ENCODE results near the gene SKI. TPM values are rescaled to one million over a fixed set of nuclear protein-coding genes. Genes with fewer than 3 reads are reported as not detected.

The SKI gene
- total RNA-seq, 2 experiments from 2014 or later = 4.7 to 11.7 TPM

GRCh38 chr1:2283991-2284895, 56.1 kb downstream of the SKI start:
- ChIA-PET CTCF (ENCODE audit: unreplicated experiment) (no interaction called here), POLR2A (no interaction called here)
- intact Hi-C loops (cut with micrococcal nuclease; ENCODE audit: unreplicated experiment) = no loop called here
- no peaks in the 10 kb centered on the region for H3K36me3 ChIP-seq (ENCODE audit: insufficient read depth, low read length)
- no TSS peak for BruUV-seq (replicated peaks)
- no peaks in the 10 kb centered on the region for H3K9me2 ChIP-seq (ENCODE audit: insufficient read depth, low read length)
- no peaks in the 10 kb centered on the region for H3K4me1 ChIP-seq (ENCODE audit: insufficient read depth, low read length, poor library complexity, severe bottlenecking)
- DNase-seq (ENCODE audit: low spot score) = no peak
- H2AFZ ChIP-seq (ENCODE audit: low read length) = no peak overlapping the region
- no peaks in the 10 kb centered on the region; the same call in 1 of the 2 replicates for H4K20me1 ChIP-seq (ENCODE audit: insufficient read depth, low read length)
- H3K9me3 ChIP-seq (ENCODE audit: low read length) = no peaks in the 10 kb centered on the region
- H3K79me2 ChIP-seq (ENCODE audit: insufficient read depth, low read depth, low read length) = no peaks in the 10 kb centered on the region
- TF ChIP-seq CTCF (conservative IDR thresholded peaks at IDR 0.05; ENCODE audit: low read length) = no peak
- TF ChIP-seq EZH2phosphoT487 (IDR thresholded peaks at IDR 0.05; ENCODE audit: borderline replicate concordance, low read depth, low read length) = no peak
- no peak overlapping the region for H3K27ac ChIP-seq (ENCODE audit: low read depth, low read length, poor library complexity, severe bottlenecking)
- H3K4me2 ChIP-seq (ENCODE audit: low read length) = no peak overlapping the region
- H3K4me3 ChIP-seq (ENCODE audit: low read depth, low read length, poor library complexity, severe bottlenecking) = no peak overlapping the region

- no peak for DNase-seq (ENCODE audit: low spot score)
- Histone ChIP-seq H3K79me2 (ENCODE audit: insufficient read depth, low read depth, low read length) (no peaks in the 10 kb centered on the region), H3K27ac (ENCODE audit: low read depth, low read length, poor library complexity, severe bottlenecking) (no peak overlapping the region), H4K20me1 (ENCODE audit: insufficient read depth, low read length) (no peaks in the 10 kb centered on the region; the same call in 1 of the 2 replicates), H3K4me1 (ENCODE audit: insufficient read depth, low read length, poor library complexity, severe bottlenecking) (no peaks in the 10 kb centered on the region), H3K36me3 (ENCODE audit: insufficient read depth, low read length) (no peaks in the 10 kb centered on the region), H3K9me3 (ENCODE audit: low read length) (no peaks in the 10 kb centered on the region), H3K4me2 (ENCODE audit: low read length) (no peak overlapping the region), H3K4me3 (ENCODE audit: low read depth, low read length, poor library complexity, severe bottlenecking) (no peak overlapping the region), H2AFZ (ENCODE audit: low read length) (no peak overlapping the region), H3K9me2 (ENCODE audit: insufficient read depth, low read length) (no peaks in the 10 kb centered on the region)
- ChIA-PET CTCF (ENCODE audit: unreplicated experiment) (no interaction called here), POLR2A (no interaction called here)
- BruUV-seq (replicated peaks) = no TSS peak
- TF ChIP-seq CTCF (conservative IDR thresholded peaks at IDR 0.05; ENCODE audit: low read length) = no peak
- TF ChIP-seq EZH2phosphoT487 (IDR thresholded peaks at IDR 0.05; ENCODE audit: borderline replicate concordance, low read depth, low read length) = no peak
- intact Hi-C loops (cut with micrococcal nuclease; ENCODE audit: unreplicated experiment) = no loop called here
Observed at GRCh38 chr1:2284932-2285331, 56.8 kb downstream of the SKI start.

GRCh38 chr1:2286923-2287322, 58.8 kb downstream of the SKI start:
- POLR2A ChIA-PET = interaction anchor here (0.7 kb wide), 1 partner anchor 95 kb away, joined by 3 read pairs; no protein-coding TSS in a partner anchor
- intact Hi-C loops (cut with micrococcal nuclease; ENCODE audit: unreplicated experiment) = no loop called here
- no peaks in the 10 kb centered on the region for H3K9me3 ChIP-seq (ENCODE audit: low read length)
- no peaks in the 10 kb centered on the region for H3K36me3 ChIP-seq (ENCODE audit: insufficient read depth, low read length)
- BruUV-seq (replicated peaks) = no TSS peak
- TF ChIP-seq EZH2phosphoT487 (IDR thresholded peaks at IDR 0.05; ENCODE audit: borderline replicate concordance, low read depth, low read length) = no peak
- no peak for TF ChIP-seq CTCF (conservative IDR thresholded peaks at IDR 0.05; ENCODE audit: low read length)
- H3K79me2 ChIP-seq (ENCODE audit: insufficient read depth, low read depth, low read length) = no peaks in the 10 kb centered on the region
- H3K4me1 ChIP-seq (ENCODE audit: insufficient read depth, low read length, poor library complexity, severe bottlenecking) = peaks cover 7% of the 10 kb centered on the region
- H3K27ac ChIP-seq (ENCODE audit: low read depth, low read length, poor library complexity, severe bottlenecking) = no peak overlapping the region
- DNase-seq (ENCODE audit: low spot score) = no peak
- H3K9me2 ChIP-seq (ENCODE audit: insufficient read depth, low read length) = no peaks in the 10 kb centered on the region
- no peak overlapping the region for H3K4me2 ChIP-seq (ENCODE audit: low read length)
- no peak overlapping the region for H3K4me3 ChIP-seq (ENCODE audit: low read depth, low read length, poor library complexity, severe bottlenecking)
- no peak overlapping the region for H2AFZ ChIP-seq (ENCODE audit: low read length)
- CTCF ChIA-PET (ENCODE audit: unreplicated experiment) = no interaction called here
- H4K20me1 ChIP-seq (ENCODE audit: insufficient read depth, low read length) = peaks cover 6% of the 10 kb centered on the region; the same call in 1 of the 2 replicates

All from OCI-LY7 (cell line).